ENCODE results near the gene CBX3.
"Not testable (repeated sequence)": the region's sequence is repeated elsewhere in the genome, so short reads cannot be mapped to it uniquely, and the experiment has no call there.

CBX3 gene

GRCh38 chr7:26187380-26188205, 14.0 kb upstream of the CBX3 start:
- in situ Hi-C loops (cut with HindIII; ENCODE audit: low sequenced_read_pairs), result no loop called here

- in situ Hi-C loops (cut with HindIII; ENCODE audit: low sequenced_read_pairs), result no loop called here
These were observed 13.2 kb upstream of the CBX3 start for GRCh38 chr7:26188206-26188956.

GRCh38 chr7:26188957-26189541, 12.5 kb upstream of the CBX3 start:
- in situ Hi-C loops (cut with HindIII; ENCODE audit: low sequenced_read_pairs), result no loop called here

GRCh38 chr7:26189697-26190096, 11.8 kb upstream of the CBX3 start:
- in situ Hi-C loops (cut with HindIII; ENCODE audit: low sequenced_read_pairs), result no loop called here

- in situ Hi-C loops (cut with HindIII; ENCODE audit: low sequenced_read_pairs), result no loop called here
These were observed 11.1 kb upstream of the CBX3 start for GRCh38 chr7:26190417-26190869.

GRCh38 chr7:26191233-26191973, 10.1 kb upstream of the CBX3 start:
- in situ Hi-C loops (cut with HindIII; ENCODE audit: low sequenced_read_pairs), result no loop called here

GRCh38 chr7:26191974-26192479, 9.5 kb upstream of the CBX3 start:
- in situ Hi-C loops (cut with HindIII; ENCODE audit: low sequenced_read_pairs), result no loop called here

- in situ Hi-C loops (cut with HindIII; ENCODE audit: low sequenced_read_pairs), result no loop called here
These were observed 9.0 kb upstream of the CBX3 start for GRCh38 chr7:26192485-26193087.

- in situ Hi-C loops (cut with HindIII; ENCODE audit: low sequenced_read_pairs), result no loop called here
These were observed 7.9 kb upstream of the CBX3 start for GRCh38 chr7:26193432-26194207.

- in situ Hi-C loops (cut with HindIII; ENCODE audit: low sequenced_read_pairs), result not testable (repeated sequence)
These were observed 6.8 kb upstream of the CBX3 start for GRCh38 chr7:26194764-26195163.

GRCh38 chr7:26195182-26195581, 6.4 kb upstream of the CBX3 start:
- in situ Hi-C loops (cut with HindIII; ENCODE audit: low sequenced_read_pairs), result no loop called here

- in situ Hi-C loops (cut with HindIII; ENCODE audit: low sequenced_read_pairs), result no loop called here
These were observed 5.5 kb upstream of the CBX3 start for GRCh38 chr7:26195867-26196657.

GRCh38 chr7:26197153-26198115, 4.1 kb upstream of the CBX3 start:
- in situ Hi-C loops (cut with HindIII; ENCODE audit: low sequenced_read_pairs), result no loop called here

- in situ Hi-C loops (cut with HindIII; ENCODE audit: low sequenced_read_pairs), result no loop called here
These were observed 3.3 kb upstream of the CBX3 start for GRCh38 chr7:26198133-26198780.

GRCh38 chr7:26198781-26199169, 2.8 kb upstream of the CBX3 start:
- in situ Hi-C loops (cut with HindIII; ENCODE audit: low sequenced_read_pairs), result no loop called here

- in situ Hi-C loops (cut with HindIII; ENCODE audit: low sequenced_read_pairs), result no loop called here
These were observed 2.1 kb upstream of the CBX3 start for GRCh38 chr7:26199301-26200037.

- in situ Hi-C loops (cut with HindIII; ENCODE audit: low sequenced_read_pairs), result no loop called here
These were observed 1.5 kb upstream of the CBX3 start for GRCh38 chr7:26200038-26200443.
